ENCODE data around the gene CHERP.
A peak's percentile ranks its signal among the peaks of the same experiment; 100 is the strongest.

CHERP gene, protein sequence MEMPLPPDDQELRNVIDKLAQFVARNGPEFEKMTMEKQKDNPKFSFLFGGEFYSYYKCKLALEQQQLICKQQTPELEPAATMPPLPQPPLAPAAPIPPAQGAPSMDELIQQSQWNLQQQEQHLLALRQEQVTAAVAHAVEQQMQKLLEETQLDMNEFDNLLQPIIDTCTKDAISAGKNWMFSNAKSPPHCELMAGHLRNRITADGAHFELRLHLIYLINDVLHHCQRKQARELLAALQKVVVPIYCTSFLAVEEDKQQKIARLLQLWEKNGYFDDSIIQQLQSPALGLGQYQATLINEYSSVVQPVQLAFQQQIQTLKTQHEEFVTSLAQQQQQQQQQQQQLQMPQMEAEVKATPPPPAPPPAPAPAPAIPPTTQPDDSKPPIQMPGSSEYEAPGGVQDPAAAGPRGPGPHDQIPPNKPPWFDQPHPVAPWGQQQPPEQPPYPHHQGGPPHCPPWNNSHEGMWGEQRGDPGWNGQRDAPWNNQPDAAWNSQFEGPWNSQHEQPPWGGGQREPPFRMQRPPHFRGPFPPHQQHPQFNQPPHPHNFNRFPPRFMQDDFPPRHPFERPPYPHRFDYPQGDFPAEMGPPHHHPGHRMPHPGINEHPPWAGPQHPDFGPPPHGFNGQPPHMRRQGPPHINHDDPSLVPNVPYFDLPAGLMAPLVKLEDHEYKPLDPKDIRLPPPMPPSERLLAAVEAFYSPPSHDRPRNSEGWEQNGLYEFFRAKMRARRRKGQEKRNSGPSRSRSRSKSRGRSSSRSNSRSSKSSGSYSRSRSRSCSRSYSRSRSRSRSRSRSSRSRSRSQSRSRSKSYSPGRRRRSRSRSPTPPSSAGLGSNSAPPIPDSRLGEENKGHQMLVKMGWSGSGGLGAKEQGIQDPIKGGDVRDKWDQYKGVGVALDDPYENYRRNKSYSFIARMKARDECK

DNA sequence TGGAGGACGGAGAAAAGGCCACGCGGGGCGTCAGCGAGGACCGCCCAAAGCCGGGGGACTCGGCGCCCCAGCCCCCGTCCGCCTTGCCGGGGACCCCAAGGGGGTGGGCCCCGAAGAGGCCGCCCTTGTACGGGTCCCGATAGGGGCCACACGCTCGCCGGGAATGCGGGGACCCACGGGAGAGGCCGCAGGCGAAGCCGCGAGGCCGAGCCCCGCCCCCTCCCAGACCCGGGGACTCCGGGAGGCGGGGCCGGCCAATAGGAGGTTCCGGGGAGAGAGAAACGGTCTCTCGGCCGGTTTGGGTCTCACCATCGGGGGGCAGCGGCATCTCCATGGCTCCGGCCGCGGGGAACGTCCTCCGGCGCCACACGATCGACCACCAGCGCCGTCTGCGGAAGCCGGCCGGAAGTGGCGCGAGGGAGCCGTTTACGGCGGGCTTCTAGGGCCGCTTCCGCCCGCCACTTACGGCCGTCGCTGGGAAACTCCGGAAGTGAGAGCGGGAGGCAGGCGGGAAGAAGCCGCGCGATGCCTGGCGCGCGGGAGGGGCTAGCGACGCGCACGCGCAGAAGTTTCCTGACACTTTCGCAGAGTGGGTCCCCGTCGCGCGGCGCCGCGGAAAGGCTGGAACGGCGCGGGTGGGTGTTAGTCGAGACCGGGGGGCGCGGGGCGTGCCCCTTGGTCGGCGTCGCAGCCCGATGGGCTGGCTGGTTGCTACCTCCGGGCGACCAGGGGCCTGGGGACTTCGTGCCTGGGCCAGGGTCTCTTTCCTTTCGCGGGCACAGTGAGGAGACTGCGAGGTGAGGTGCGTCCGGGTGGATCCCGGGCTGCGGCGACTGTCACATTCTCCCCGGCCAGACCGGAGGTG, at the start of gene CHERP:
Gene CHERP (minus strand): TSS at position 393 of the 865 bp plus-strand sequence. CDS start 59 bp downstream, at position 334.
- no peaks in the 10 kb centered on the region for H3K9me3 Mint-ChIP-seq (ENCODE audit: low read depth)
- peaks cover 55% of the 10 kb centered on the region for H3K4me1 Mint-ChIP-seq (ENCODE audit: low read depth)
- peak within 1 kb of the TSS; percentile 96 for H3K4me3 Mint-ChIP-seq
- H3K27me3 Mint-ChIP-seq = no peaks in the 10 kb centered on the region
- peaks cover 6% of the 10 kb centered on the region for H3K36me3 Mint-ChIP-seq
- H3K27ac Mint-ChIP-seq = peak within 1 kb of the TSS; percentile 94

DNA sequence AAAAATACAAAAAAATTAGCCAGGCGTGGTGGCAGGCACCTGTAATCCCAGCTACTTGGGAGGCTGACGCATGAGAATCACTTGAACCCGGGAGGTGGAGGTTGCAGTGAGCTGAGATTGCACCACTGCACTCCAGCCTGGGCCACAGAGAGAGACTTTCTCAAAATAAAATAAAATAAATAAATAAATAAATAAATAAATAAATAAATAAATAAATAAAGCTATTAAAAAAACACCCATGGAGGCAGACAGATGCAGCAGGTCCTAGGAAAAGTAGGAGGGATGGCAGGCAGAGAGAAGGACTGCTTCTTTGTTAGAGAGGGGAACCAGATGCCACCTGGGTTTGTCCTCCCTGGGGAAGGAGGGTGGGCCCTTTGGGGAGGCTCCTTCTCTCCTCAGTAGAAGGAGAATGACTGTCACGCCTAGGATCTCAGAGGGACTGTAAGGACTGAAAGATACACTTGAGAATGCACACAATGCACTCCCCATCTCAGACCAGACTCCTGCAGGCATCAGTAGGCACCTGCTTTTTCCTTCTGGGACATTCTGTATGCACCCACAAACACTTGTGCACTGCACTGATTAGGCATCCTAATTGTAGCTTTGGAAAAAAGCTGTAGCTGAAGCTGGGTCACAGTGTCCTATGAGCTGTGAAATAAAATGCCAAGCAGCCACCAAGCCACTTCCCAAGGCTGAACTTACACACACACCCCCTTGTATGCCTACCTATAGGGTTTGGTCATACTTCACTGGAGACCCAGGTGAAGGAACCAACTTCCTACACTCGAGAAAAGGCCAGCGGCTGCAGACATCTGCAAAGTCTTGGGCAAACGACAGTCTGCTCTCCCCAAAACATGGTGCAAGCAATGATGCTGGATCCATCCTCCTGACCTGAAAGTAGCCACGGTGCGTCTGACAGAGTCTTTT, 48.9 kb upstream of the CHERP start:
- Mint-ChIP-seq H3K4me1 (ENCODE audit: low read depth) (peaks cover 79% of the 10 kb centered on the region), H3K9me3 (ENCODE audit: low read depth) (no peaks in the 10 kb centered on the region), H3K27me3 (no peaks in the 10 kb centered on the region), H3K27ac (no peak overlapping the region), H3K36me3 (no peaks in the 10 kb centered on the region), H3K4me3 (no peak overlapping the region)

DNA sequence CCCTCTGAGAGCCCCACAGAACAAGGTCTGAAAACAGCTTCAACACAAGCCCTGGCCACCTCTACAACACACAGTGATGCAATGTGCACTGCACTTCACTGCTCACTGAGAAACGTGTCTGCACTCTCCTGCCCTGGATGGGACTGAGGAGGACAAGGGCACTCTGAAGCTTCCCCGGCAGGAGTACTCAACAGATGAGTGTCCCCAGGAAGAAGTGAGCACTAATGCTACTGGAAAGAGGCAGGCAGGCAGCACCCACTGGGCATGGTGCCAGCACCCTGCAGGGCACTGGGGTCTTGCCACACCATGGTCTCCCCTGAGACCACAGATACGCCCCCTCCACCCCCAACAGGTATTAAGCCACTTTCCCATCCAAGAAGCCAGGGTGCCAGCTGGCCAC, 47.7 kb upstream of the CHERP start:
- Mint-ChIP-seq H3K4me3 (no peak overlapping the region), H3K9me3 (ENCODE audit: low read depth) (no peaks in the 10 kb centered on the region), H3K4me1 (ENCODE audit: low read depth) (peaks cover 79% of the 10 kb centered on the region), H3K36me3 (no peaks in the 10 kb centered on the region), H3K27ac (no peak overlapping the region), H3K27me3 (no peaks in the 10 kb centered on the region)

DNA sequence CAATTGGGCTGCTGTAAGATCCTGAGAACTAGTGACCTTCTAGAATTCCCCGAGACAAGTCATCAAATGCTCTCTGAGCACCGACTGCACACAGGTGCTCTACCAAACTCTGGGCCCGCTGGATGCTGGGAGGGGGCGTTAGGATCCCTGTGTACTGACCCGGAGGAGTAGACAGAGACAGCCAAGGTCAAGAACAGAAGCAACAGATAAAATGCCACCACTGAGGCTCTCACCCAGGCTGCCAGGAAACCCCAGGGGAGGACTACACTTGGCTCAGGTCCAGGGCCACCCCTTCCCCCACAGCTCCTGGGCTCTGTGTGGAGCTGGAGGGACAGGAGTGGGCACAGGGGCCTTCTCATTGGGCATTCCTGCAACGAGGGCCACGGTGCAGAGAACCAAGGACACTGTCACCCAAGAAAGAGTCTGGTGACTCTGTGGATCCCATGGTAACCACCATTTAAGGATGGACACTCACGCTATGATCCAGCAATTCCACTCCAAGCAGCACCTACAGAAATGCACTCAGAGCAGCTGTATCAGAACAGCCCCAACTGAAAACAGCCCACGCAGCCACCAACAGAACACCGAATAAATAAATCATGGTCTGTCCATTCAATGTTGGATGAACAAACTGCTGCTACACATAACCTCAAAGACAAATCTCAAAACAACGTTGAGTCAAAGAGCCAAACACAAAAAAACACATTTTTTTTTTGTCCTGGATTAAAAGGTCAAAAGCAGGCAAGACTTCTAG, 46.8 kb upstream of the CHERP start:
- H3K9me3 Mint-ChIP-seq (ENCODE audit: low read depth) = no peaks in the 10 kb centered on the region
- no peaks in the 10 kb centered on the region for H3K27me3 Mint-ChIP-seq
- H3K4me1 Mint-ChIP-seq (ENCODE audit: low read depth) = peaks cover 79% of the 10 kb centered on the region
- H3K36me3 Mint-ChIP-seq = no peaks in the 10 kb centered on the region
- H3K27ac Mint-ChIP-seq = peak overlapping the region; percentile 69
- H3K4me3 Mint-ChIP-seq = peak overlapping the region; percentile 84

DNA sequence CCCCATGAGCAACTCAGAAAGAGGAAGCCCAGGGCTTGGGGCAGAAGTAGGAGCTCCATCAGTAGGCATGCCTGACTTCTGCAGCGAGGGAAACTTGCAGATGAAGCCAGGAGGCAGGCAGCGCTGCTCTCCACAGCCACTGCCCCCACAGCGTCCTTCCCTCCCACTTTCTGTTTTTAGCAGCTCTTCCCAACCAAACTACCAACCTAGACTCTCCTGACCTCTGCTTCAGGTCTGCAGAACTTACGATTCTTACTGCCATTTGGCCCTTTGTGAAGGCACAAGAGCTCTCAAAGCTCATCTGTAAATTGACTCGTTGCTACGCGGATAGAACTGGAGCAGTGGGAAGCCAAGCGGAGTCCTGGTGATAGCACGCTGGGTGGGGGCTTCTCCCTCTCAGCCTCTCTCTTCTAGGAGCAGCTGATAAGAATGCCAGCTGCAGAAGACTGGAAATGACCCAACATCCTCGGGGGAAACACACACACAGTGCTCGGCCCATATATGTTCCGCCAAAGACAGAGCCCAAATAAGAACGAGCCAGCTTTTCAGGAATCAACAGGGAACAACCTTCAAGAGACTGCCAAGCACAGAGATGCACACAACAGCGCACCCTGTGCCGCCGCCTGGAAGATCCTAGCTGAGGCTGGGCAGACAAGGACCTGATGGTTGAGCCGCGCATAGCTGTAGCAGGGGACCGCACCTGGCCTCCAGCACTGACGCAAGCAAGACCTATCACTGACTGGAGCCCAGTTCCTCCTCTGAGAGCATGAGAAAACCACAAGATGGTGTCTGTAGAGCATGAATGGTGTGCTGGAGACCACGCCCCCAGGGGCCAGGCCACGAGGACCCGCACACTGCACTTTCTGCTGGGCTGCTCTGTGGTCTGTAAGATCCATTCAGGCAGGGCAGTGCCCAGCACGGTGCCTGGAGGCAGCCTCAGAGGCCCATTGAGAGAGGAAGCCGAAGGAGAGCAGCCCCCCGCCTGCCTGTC, 45.9 kb upstream of the CHERP start:
- H3K36me3 Mint-ChIP-seq = no peaks in the 10 kb centered on the region
- peaks cover 79% of the 10 kb centered on the region for H3K4me1 Mint-ChIP-seq (ENCODE audit: low read depth)
- no peaks in the 10 kb centered on the region for H3K9me3 Mint-ChIP-seq (ENCODE audit: low read depth)
- peak overlapping the region; percentile 84 for H3K4me3 Mint-ChIP-seq
- peak overlapping the region; percentile 69 for H3K27ac Mint-ChIP-seq
- H3K27me3 Mint-ChIP-seq = no peaks in the 10 kb centered on the region

DNA sequence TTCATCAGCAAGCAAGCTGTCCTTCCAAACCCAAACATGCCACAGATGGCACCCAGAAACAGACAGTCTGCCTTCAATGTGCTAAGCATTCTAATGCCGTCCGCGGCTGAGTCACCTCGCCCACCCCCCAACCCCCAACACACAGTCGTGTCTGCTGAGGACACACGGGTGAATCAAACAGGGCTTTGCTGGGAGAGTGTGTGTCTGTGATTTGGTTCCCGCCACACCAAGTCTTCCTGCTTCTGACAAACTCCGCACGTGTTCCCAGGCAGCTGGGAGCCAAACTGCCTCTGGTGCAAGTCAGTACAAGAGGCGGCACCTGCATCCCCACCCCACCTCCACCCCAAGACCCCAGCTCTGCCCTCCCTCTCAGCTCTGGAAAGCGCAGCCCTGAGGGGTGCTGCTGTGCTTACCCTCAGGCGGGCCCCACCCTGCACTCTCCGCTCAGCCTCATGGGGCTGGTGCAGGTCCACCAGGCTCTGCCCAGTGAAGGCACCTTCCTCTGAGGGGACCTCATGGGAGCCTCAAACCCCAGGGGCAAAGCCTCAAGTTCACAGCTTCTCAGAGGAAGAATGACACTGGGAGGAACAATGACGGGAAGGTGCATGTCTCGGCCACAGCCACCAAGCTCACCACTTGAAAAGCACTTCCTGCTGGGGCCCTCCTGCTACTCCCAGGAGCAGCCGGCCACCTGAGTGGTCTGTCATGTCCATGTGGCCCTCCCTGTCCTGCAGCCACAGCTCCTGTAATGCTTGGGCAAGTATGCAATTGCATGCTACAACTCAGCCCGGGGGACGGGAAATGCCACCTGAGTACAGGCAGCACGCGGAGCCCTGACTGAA, 45.0 kb upstream of the CHERP start:
- H3K4me3 Mint-ChIP-seq = peak overlapping the region; percentile 84
- H3K9me3 Mint-ChIP-seq (ENCODE audit: low read depth) = no peaks in the 10 kb centered on the region
- no peaks in the 10 kb centered on the region for H3K36me3 Mint-ChIP-seq
- no peaks in the 10 kb centered on the region for H3K27me3 Mint-ChIP-seq
- peaks cover 82% of the 10 kb centered on the region for H3K4me1 Mint-ChIP-seq (ENCODE audit: low read depth)
- H3K27ac Mint-ChIP-seq = peak overlapping the region; percentile 69

DNA sequence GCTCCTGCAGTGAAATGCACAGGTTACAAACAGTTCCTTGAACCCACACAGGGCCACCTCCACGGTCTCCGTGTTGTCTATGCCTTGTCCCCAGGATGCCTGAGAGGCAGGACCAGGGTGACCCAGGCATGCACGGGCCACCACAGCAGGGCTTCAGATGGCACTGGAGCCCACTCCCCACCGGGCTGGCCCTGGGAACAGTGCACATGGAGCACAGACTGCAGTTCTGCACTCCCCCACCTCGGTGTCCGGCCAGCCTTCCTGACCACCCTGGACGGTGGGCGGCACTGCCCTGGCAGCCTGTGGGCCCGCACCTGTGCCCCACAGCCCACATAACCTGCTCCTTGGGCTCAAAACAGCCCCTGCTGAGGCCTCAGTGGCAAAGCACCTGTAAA, 44.2 kb upstream of the CHERP start:
- Mint-ChIP-seq H3K27ac (peak overlapping the region; percentile 72), H3K36me3 (no peaks in the 10 kb centered on the region), H3K4me1 (ENCODE audit: low read depth) (peaks cover 87% of the 10 kb centered on the region), H3K9me3 (ENCODE audit: low read depth) (no peaks in the 10 kb centered on the region), H3K4me3 (peak overlapping the region; percentile 84), H3K27me3 (no peaks in the 10 kb centered on the region)

DNA sequence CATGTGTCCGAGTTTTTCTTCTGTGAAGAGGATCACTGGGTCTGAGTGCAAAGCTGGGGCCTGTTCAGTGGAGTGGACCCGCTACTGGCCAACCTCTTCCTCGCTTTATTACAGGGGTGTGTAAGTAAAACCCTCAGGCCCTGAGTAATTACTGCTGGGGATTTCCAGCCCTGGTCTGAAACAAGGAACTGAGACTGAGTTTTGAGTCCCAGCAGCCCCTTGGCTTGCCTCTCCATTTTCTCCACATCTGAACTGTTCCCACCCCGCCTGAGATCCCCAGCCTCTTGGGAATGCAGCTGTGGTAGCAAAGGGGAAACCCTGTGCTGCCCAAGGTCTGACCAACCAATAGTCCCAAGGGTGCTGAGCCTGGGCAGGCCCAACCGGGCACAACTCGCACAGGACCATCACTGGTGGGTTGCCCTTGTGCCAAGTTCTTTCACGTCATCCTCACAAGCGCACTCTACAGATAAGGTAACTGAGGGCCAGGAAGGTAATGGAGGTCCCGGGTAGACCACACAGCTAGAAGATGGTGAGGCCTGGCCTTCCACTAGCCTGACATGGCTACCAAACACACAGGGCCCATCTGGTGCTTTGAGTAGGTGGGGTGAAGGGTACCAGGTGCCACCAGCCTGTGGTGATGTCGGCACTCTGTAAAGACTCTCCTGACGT, 43.7 kb upstream of the CHERP start:
- H3K27ac Mint-ChIP-seq = peak overlapping the region; percentile 72

DNA sequence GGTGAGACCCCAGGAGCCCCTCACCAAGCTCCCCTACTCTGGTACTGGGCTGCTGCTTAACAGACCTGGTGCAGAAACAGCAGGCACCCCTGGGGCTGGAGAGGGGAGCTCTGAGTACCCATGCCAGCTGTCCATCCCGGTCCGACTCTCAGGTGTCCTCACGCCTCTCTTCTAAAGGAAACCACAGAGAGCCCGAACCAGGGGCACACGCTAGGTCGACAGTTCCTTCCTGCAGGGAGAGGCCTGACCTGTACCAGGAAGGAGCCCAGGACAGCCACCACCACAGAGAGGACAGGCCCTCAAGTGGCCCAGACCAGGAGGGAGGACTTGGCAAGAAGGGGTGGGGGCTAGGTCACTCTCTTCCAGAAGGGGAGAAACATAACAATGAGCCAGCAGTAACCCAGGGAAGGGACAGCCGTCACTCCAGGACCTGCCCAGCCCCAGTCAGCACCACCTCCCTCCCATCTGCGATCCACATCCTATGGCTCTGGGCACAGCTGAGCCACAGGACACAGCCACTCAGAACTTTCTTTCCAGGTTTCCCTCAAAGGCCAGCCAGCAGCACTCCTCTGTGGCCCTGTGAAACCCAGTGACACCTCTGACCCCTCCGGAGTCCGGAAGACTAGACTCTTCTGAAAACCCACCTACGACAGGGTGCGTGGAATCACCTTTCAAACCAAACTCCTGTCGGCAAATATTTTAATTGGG, 43.0 kb upstream of the CHERP start:
- peaks cover 87% of the 10 kb centered on the region for H3K4me1 Mint-ChIP-seq (ENCODE audit: low read depth)

More for the DNA sequence above, 43.7 kb upstream of the CHERP start:
- H3K27me3 Mint-ChIP-seq = no peaks in the 10 kb centered on the region
- peak overlapping the region; percentile 84 for H3K4me3 Mint-ChIP-seq
- peaks cover 89% of the 10 kb centered on the region for H3K4me1 Mint-ChIP-seq (ENCODE audit: low read depth)
- no peaks in the 10 kb centered on the region for H3K36me3 Mint-ChIP-seq
- H3K9me3 Mint-ChIP-seq (ENCODE audit: low read depth) = no peaks in the 10 kb centered on the region

DNA sequence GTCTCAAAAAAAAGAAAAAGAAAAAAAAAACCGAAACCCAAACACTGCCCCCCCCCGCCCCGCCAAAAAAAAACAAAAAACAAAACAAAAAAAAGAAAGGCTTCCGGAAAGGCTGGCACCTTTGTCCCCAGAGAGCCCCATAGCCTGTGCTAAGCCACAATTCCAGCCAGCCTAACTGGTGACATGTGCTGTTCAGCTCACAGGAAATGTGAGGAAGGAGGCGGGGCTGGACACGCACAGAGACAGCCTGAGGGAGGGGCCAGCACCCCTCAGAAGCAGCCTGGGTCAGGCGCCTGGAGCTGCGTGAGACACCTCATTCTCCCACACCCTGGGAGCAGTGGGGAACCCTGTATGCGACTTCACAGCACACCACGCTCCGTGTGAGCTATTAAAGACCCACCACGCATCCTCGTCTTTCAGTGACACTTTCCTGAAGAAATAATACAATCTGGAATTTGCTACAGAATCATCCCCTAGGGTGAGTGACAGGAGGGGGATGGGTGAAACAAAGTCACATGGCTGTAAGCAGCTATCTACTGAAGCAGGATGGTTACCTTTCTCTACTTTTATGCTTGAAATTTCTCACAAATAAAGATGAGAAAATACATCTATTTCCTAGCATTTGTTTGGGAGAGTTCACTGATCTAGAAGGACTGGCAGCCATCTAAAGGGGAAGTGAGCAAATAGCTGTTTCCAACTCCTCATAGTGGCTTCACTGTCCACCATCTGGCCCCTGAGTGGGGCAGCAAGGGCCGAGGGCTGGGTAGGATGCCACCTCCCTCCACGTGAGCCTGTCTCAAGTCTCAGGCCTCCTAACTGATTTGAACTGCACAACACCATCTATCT, 42.2 kb upstream of the CHERP start:
- H3K9me3 Mint-ChIP-seq (ENCODE audit: low read depth) = no peaks in the 10 kb centered on the region
- peak overlapping the region; percentile 84 for H3K4me3 Mint-ChIP-seq
- no peaks in the 10 kb centered on the region for H3K27me3 Mint-ChIP-seq
- H3K4me1 Mint-ChIP-seq (ENCODE audit: low read depth) = peaks cover 86% of the 10 kb centered on the region
- H3K27ac Mint-ChIP-seq = peak overlapping the region; percentile 72
- H3K36me3 Mint-ChIP-seq = no peaks in the 10 kb centered on the region

More for the DNA sequence above, 43.0 kb upstream of the CHERP start:
- no peaks in the 10 kb centered on the region for H3K36me3 Mint-ChIP-seq
- H3K9me3 Mint-ChIP-seq (ENCODE audit: low read depth) = no peaks in the 10 kb centered on the region
- peak overlapping the region; percentile 84 for H3K4me3 Mint-ChIP-seq
- peak overlapping the region; percentile 72 for H3K27ac Mint-ChIP-seq
- H3K27me3 Mint-ChIP-seq = no peaks in the 10 kb centered on the region
